Activated CD8-positive, alpha-beta memory T cell treated with anti-CD3 and anti-CD28 coated beads for 36 hours (primary cell): ENCODE results near the gene ATAD3B. TPM values are rescaled to one million over a fixed set of nuclear protein-coding genes. Genes with fewer than 3 reads are reported as not detected.

Experiments
- CTCF ChIA-PET: fragments of 350-600 bp; sonication (Branson Sonifier 250); formaldehyde crosslinking; loops from one replicate; lab custom pipeline; 2021; ENCODE audit warnings: antibody characterized with exemption; lab: Charles Lee
- POLR2A ChIA-PET: fragments of 350-600 bp; sonication (Branson Sonifier 250); formaldehyde crosslinking; loops from one replicate; lab custom pipeline; 2021; ENCODE audit warnings: antibody characterized with exemption; lab: Charles Lee
- total RNA-seq, 2 experiments: library from RNA; stranded (reverse); gene quantifications; one replicate each; pipeline ENCODE4 v1.2.3, GENCODE V29; 2021

ATAD3B gene
- total RNA-seq, 2 experiments from 2014 or later = 82.9 to 93.1 TPM

GRCh38 chr1:1432274-1432950 is 39.2 kb upstream of the ATAD3B start:
- ChIA-PET POLR2A (no interaction called here), CTCF (interaction anchor here (1.4 kb wide), 1 partner anchor 8 kb away, joined by 3 read pairs; no protein-coding TSS in a partner anchor)

- POLR2A ChIA-PET = no interaction called here
These were observed 38.4 kb upstream of the ATAD3B start for GRCh38 chr1:1432951-1433803.

GRCh38 chr1:1433804-1434130 is 37.8 kb upstream of the ATAD3B start:
- CTCF ChIA-PET = interaction anchor here (1.2 to 1.5 kb wide), 2 partner anchors 26 to 31 kb away, joined by 3 read pairs; no protein-coding TSS in a partner anchor
- POLR2A ChIA-PET = no interaction called here

More at GRCh38 chr1:1432951-1433803, 38.4 kb upstream of the ATAD3B start:
- CTCF ChIA-PET = interaction anchor here (1.2 to 1.5 kb wide), 2 partner anchors 25 to 31 kb away, joined by 3 read pairs; no protein-coding TSS in a partner anchor

GRCh38 chr1:1434131-1434823 is 37.3 kb upstream of the ATAD3B start:
- CTCF ChIA-PET = interaction anchor here (1.2 to 1.5 kb wide), 2 partner anchors 26 to 32 kb away, joined by 3 read pairs; no protein-coding TSS in a partner anchor
- POLR2A ChIA-PET = interaction anchor here (0.6 kb wide), 1 partner anchor 30 kb away, joined by 3 read pairs; no protein-coding TSS in a partner anchor

- CTCF ChIA-PET = interaction anchor here (1.2 to 1.5 kb wide), 2 partner anchors 27 to 32 kb away, joined by 3 read pairs; no protein-coding TSS in a partner anchor
- POLR2A ChIA-PET = interaction anchor here (0.6 kb wide), 1 partner anchor 30 kb away, joined by 3 read pairs; no protein-coding TSS in a partner anchor
These were observed 36.8 kb upstream of the ATAD3B start for GRCh38 chr1:1434824-1435105.

- CTCF ChIA-PET = no interaction called here
- POLR2A ChIA-PET = interaction anchor here (0.6 kb wide), 1 partner anchor 31 kb away, joined by 3 read pairs; no protein-coding TSS in a partner anchor
These were observed 36.3 kb upstream of the ATAD3B start, which contains the start of gene VWA1 for GRCh38 chr1:1435106-1435903. TSS of gene VWA1 (plus strand) at chr1:1435690. CDS start at chr1:1435749, 59 bp downstream.

- ChIA-PET CTCF (no interaction called here), POLR2A (no interaction called here)
These were observed 35.5 kb upstream of the ATAD3B start for GRCh38 chr1:1435911-1436629.

- CTCF ChIA-PET = interaction anchor here (1.0 kb wide), 1 partner anchor 142 kb away, joined by 3 read pairs; no protein-coding TSS in a partner anchor
- POLR2A ChIA-PET = no interaction called here
These were observed 34.9 kb upstream of the ATAD3B start for GRCh38 chr1:1436630-1437032.

GRCh38 chr1:1437033-1437903 is 34.3 kb upstream of the ATAD3B start:
- ChIA-PET CTCF (interaction anchor here (0.8 to 1.0 kb wide), 2 partner anchors 142 to 471 kb away, joined by 3 read pairs; no protein-coding TSS in a partner anchor), POLR2A (no interaction called here)

GRCh38 chr1:1437904-1438376 is 33.6 kb upstream of the ATAD3B start:
- ChIA-PET CTCF (interaction anchor here (0.8 to 1.0 kb wide), 2 partner anchors 143 to 471 kb away, joined by 3 read pairs; no protein-coding TSS in a partner anchor), POLR2A (interaction anchor here (0.6 kb wide), 1 partner anchor 304 kb away, joined by 3 read pairs; no protein-coding TSS in a partner anchor)

GRCh38 chr1:1438531-1439381 is 32.8 kb upstream of the ATAD3B start:
- POLR2A ChIA-PET = no interaction called here

GRCh38 chr1:1439546-1440261 is 31.9 kb upstream of the ATAD3B start:
- ChIA-PET CTCF (interaction anchor here (1.0 to 1.4 kb wide), 2 partner anchors 11 to 64 kb away, joined by 3 read pairs; no protein-coding TSS in a partner anchor), POLR2A (no interaction called here)

More at GRCh38 chr1:1438531-1439381, 32.8 kb upstream of the ATAD3B start:
- CTCF ChIA-PET = interaction anchor here (0.8 kb wide), 1 partner anchor 470 kb away, joined by 3 read pairs; no protein-coding TSS in a partner anchor

GRCh38 chr1:1440262-1441001 is 31.1 kb upstream of the ATAD3B start:
- CTCF ChIA-PET = interaction anchor here (0.6 to 1.5 kb wide), 9 partner anchors 8 to 152 kb away, joined by 3 to 5 read pairs (median 4); partner anchors contain the start of gene CCNL2
- POLR2A ChIA-PET = no interaction called here
